Mucosa of descending colon (tissue), 3 donors: ENCODE data around the gene RASD1. TPM values are rescaled to one million over a fixed set of nuclear protein-coding genes. Genes with fewer than 3 reads are reported as not detected.

Experiments used
- ATAC-seq: fragments of 200-7000 bp; cut with Tn5 transposase; one replicate; pipeline ENCODE4 v1.9.1; 2020; ENCODE audit warnings: mild to moderate bottlenecking, moderate library complexity
- DNase-seq, 3 donors: peaks; one replicate each; pipeline ENCODE4 v3.0.0-alpha.2; 2020
- H3K36me3 ChIP-seq: fragments of 200-600 bp; one replicate; pipeline ENCODE4 v1.8.0; 2021; ENCODE audit warnings: low read depth, mild to moderate bottlenecking
- H3K4me1 ChIP-seq: fragments of 200-600 bp; one replicate; pipeline ENCODE4 v1.8.0; 2021; ENCODE audit warnings: low read depth, mild to moderate bottlenecking
- H3K4me3 ChIP-seq: fragments of 200-600 bp; one replicate; pipeline ENCODE4 v1.8.0; 2021; ENCODE audit warnings: mild to moderate bottlenecking
- H3K9me3 ChIP-seq: fragments of 200-600 bp; one replicate; pipeline ENCODE4 v1.8.0; 2021; ENCODE audit warnings: mild to moderate bottlenecking
- CTCF ChIP-seq: fragments of 200-600 bp; IDR thresholded peaks from one replicate; pipeline ENCODE4 v1.8.0; 2022; ENCODE audit warnings: antibody characterized with exemption, mild to moderate bottlenecking
- intact Hi-C, 2 donors: fragments of 100-400 bp; cut with DNase I in 1 of 2; cut with micrococcal nuclease in 1 of 2; formaldehyde crosslinking; loops; one replicate each; pipeline versions ENCODE4 v1.11.0 to v1.11.1; 2022; cut with DNase I, micrococcal nuclease
- total RNA-seq, 3 donors: library from RNA; stranded (reverse); fragmentation: NEBNext Ultra II Directional in 2 of 3; extraction: Animal tissue kit (Norgen Biotek cat#: 25700) in 2 of 3; gene quantifications; one replicate each; pipeline versions ENCODE4 v1.2.1 to v1.2.4, GENCODE V29; 2021 to 2023
- donor health status: DM: no; HTN: no; CAD: no; lungs with moderate emphysema.
- donor health status: DM: no; HTN: no; CAD: no.
- donor health status: DM: no; HTN: yes; CAD: no.

The RASD1 gene
- total RNA-seq, 3 donors from 2014 or later = 10.8 to 27.8 (median 19.2) TPM

- DNase-seq = peak in 1 of 3 donors; percentile 22
- H3K4me3 ChIP-seq = no peak overlapping the region
- TF ChIP-seq CTCF = no peak
- H3K9me3 ChIP-seq = no peaks in the 10 kb centered on the region
- no peak for ATAC-seq
- no peaks in the 10 kb centered on the region for H3K36me3 ChIP-seq
- intact Hi-C loops = loop anchor here (10.0 kb wide), 2 partner anchors 65 to 125 kb away; no protein-coding TSS in a partner anchor
- peaks cover 15% of the 10 kb centered on the region for H3K4me1 ChIP-seq
These were observed 3.4 kb upstream of the RASD1 start for GRCh38 chr17:17499402-17500145.

GRCh38 chr17:17498606-17499301 is 2.6 kb upstream of the RASD1 start:
- intact Hi-C loops = no loop called here

DNA sequence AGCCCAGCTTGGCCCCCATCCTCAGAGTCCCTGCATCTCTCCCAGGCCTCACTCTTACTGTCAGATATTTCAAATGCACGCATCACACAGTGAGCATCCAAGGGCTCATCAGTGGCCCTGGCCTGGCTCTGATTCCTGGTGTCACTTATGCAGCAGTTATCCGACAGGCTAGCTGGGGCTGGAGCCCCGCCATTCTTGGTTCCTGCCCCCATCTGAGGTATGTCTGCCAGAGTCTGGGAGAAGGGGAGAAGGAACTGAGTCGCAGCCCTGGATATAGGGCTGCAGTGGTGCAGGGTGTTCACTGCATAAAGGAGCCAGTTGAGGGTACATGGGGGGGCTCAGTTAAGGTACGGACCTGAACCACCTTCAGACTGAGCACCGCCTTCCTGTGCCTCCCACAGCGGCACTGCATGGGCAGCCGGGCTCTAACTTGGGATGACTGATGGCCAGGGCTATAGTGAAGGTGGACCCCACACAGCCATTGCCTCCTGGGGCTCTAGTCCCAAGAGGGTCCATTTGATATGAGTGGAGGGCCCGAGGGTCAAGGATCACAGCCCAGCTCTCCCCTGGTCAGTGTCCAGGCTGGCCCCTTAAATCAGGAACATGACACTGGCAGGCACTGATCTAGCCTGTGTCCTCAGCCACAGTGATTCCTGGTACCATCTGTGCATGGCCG is 1.8 kb upstream of the RASD1 start:
- DNase-seq (peak in 1 of 3 donors; percentile 30), ATAC-seq (no peak)
- Histone ChIP-seq H3K9me3 (no peaks in the 10 kb centered on the region), H3K4me1 (peaks cover 19% of the 10 kb centered on the region), H3K4me3 (no peak overlapping the region), H3K36me3 (no peaks in the 10 kb centered on the region)
- TF ChIP-seq CTCF = no peak
- intact Hi-C loops = no loop called here

More at GRCh38 chr17:17498606-17499301, 2.6 kb upstream of the RASD1 start:
- DNase-seq (peak in 2 of 3 donors; percentile 27 to 48), ATAC-seq (no peak)
- H3K4me1 ChIP-seq = peaks cover 18% of the 10 kb centered on the region
- no peaks in the 10 kb centered on the region for H3K36me3 ChIP-seq
- H3K9me3 ChIP-seq = no peaks in the 10 kb centered on the region
- TF ChIP-seq CTCF = no peak
- H3K4me3 ChIP-seq = no peak overlapping the region

- Histone ChIP-seq H3K4me3 (no peak overlapping the region), H3K36me3 (no peaks in the 10 kb centered on the region), H3K9me3 (no peaks in the 10 kb centered on the region), H3K4me1 (peaks cover 20% of the 10 kb centered on the region)
- TF ChIP-seq CTCF = no peak
- ATAC-seq (no peak), DNase-seq (peak in 1 of 3 donors; percentile 22)
- intact Hi-C loops = no loop called here
These were observed 1.1 kb upstream of the RASD1 start for GRCh38 chr17:17497065-17497844.

DNA sequence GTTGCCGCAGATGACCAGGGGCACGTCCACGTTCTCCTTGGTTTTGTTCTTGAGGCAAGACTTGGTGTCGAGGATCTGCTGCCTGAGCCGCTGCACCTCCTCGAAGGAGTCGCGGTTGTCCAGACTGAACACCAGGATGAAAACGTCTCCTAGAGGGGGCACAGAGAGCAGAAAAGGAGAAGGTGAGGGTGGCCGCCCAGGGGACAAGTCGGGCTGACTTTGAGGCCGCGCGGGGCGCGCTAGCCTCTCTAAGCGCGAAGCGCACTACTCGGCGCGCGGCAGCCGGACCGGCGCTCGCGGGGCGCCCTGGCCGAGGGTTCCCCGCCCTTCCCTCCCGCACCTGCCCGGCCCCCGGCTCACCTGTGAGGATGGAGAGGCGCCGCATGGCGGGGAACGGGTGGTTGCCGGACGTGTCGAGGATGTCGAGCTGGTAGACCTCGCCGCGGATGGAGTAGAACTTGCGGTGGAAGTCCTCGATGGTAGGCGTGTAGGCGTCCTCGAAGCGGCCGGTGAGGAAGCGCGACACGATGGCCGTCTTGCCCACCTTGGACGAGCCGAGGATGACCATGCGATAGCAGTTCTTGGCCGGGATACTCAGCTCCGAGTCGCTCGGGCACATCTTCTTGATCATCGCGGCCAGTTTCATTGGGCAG is 533 bp downstream of the RASD1 start:
- H3K4me1 ChIP-seq = peaks cover 20% of the 10 kb centered on the region
- TF ChIP-seq CTCF = no peak
- DNase-seq (peak; percentile 42 to 65 (median 48)), ATAC-seq (peak; percentile 7)
- H3K36me3 ChIP-seq = no peaks in the 10 kb centered on the region
- intact Hi-C loops = no loop called here
- H3K9me3 ChIP-seq = no peaks in the 10 kb centered on the region
- peak overlapping the region; percentile 22 for H3K4me3 ChIP-seq
